Ovary (tissue), 3 donors: ENCODE data around the gene RYR1.

Experiments
- EP300 ChIP-seq: sonication (generic); formaldehyde crosslinking; IDR thresholded peaks from one replicate; pipeline ENCODE4 v1.6.1; 2017; ENCODE audit warnings: antibody characterized with exemption
- POLR2A ChIP-seq: fragments of 450-650 bp; IDR thresholded peaks from one replicate; pipeline ENCODE4 v1.6.1; 2017; ENCODE audit warnings: antibody characterized with exemption, mild to moderate bottlenecking, moderate library complexity
- TF ChIP-seq, protein P1 (sequence below), 3 donors: fragments of 450-650 bp in 2 of 3; fragments of 200-600 bp in 1 of 3; IDR thresholded peaks; one replicate each; pipeline versions ENCODE4 v1.5.1 to v1.8.0; 2016 to 2022; ENCODE audit warnings: antibody characterized with exemption in 3 of 3, mild to moderate bottlenecking in 1 of 3
- donor health status: DM: no; HTN: no; CAD: no.

DNA sequence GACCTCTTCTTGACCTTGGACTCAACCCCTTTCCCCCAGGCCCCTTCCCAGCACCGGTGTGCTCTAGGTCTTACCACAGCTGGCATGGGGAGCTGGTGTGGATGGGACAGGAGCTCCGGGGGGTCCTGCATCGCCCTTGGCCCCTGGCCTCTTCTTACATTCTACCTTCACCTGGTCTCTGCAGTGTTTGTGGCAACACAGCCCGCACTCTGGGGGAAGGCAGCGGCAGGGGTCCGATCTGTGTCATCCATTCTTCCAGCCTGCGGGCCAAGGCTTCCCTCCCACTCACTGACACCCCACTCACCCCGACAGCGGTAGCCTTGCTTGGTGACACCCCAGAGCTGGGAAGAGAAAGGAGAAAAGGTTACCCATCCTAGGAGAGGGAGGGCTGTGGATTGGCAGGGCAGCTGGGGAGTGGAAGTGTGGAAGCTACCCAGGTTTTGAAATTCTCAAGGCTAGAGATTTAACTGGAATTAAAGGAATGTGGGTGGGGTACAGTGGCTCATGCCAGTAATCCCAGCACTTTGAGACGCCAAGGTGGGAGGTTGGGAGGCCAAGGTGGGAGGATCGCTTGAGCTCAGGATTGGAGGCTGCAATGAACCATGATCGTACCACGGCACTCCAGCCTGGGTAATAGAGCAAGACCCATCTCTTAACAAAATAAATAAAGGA is 22.3 kb upstream of the RYR1 start:
- TF ChIP-seq, protein P1, sequence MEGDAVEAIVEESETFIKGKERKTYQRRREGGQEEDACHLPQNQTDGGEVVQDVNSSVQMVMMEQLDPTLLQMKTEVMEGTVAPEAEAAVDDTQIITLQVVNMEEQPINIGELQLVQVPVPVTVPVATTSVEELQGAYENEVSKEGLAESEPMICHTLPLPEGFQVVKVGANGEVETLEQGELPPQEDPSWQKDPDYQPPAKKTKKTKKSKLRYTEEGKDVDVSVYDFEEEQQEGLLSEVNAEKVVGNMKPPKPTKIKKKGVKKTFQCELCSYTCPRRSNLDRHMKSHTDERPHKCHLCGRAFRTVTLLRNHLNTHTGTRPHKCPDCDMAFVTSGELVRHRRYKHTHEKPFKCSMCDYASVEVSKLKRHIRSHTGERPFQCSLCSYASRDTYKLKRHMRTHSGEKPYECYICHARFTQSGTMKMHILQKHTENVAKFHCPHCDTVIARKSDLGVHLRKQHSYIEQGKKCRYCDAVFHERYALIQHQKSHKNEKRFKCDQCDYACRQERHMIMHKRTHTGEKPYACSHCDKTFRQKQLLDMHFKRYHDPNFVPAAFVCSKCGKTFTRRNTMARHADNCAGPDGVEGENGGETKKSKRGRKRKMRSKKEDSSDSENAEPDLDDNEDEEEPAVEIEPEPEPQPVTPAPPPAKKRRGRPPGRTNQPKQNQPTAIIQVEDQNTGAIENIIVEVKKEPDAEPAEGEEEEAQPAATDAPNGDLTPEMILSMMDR (IDR thresholded peaks at IDR 0.05): no peak
- no peak for TF ChIP-seq EP300
- TF ChIP-seq POLR2A: no peak
